Glomerular endothelial cell (primary cell): ENCODE results near the gene GMPPB. TPM values are rescaled to one million over a fixed set of nuclear protein-coding genes. Genes with fewer than 3 reads are reported as not detected.
"Not testable (repeated sequence)": the region's sequence is repeated elsewhere in the genome, so short reads cannot be mapped to it uniquely, and the experiment has no call there.

Experiments used
- DNase-seq: peaks from one replicate; pipeline ENCODE4 v3.0.0-alpha.2; 2011; ENCODE audit warnings: low read depth, low spot score; ENCODE audit errors: extremely low read depth
- total RNA-seq: library from RNA; depleted of rRNA; stranded (reverse); fragments of >200 nt; gene quantifications from 2 replicates; pipeline ENCODE4 v1.2.3, GENCODE V29; 2015

Gene GMPPB
- total RNA-seq, 1 donor from 2014 or later = 33.0 TPM

DNA sequence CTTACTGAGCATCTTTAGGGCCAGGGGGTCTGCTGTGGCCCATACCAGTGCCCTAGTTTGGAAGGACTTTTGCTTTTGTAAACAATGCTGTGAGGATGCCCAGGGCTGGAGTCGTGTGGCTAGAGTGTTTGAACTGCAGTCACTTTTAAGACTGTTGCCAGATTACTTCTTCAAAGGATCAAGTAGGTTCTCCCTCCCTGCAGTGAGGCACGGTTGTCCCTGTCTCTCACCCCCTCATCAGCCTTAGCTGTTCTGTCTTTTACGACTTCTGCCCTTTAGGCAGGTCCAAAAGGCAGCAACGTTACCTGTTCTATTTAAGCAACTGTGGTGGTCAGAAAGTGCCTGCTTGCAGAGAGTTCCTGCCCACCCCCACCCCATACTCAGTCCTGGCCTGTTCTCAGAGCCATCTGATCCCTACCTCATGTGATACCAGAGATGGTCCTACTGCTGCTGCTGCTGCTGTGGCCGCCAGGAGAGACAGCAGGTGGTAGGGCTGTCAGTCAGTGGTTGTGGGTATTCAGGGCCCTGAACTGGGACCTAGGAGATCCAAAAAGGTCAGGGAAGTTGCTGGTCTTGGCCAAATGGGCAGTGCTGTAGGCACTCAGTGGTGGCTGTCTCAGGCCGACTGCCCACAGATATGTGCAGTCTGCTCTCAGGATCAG lies 29.2 kb downstream of the GMPPB start:
- DNase-seq = not testable (repeated sequence)

DNA sequence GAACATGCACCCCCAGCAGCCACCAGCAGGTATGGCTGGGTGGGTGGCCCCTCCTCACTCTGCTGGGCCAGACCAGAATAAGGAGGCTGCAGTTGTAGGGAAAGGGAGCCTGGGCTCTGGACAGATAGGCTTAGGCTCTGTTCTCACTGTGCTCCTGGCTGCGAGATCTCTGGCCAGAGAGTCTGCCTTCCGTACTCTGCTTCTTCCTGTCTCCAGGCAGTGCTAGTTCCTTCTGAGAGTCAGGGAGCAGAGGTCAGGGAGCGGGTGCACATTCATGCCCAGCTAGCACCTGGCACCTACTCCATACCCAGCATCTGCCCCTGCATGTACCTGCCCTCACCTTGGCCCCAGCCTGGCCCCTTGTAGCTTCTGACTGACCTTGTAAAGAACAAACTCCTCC lies 32.3 kb downstream of the GMPPB start:
- not testable (repeated sequence) for DNase-seq

DNA sequence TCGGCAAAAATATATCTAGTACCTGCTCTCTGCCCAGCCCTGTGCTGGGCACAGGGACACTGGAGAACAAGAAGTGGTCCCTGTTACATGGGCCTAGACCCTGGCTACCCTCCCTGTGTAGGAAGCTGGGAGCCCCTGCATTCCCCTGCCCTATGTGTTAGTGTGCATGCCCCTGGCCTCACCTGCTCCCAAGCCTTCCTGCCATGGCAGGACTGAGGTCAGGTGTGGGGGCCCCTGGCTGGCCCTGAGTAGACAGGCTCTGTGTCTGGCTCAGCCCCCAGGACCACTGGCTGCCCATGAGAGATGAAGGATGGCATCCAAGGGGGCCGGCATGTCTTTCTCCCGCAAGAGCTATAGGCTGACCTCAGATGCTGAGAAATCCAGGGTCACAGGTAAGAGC lies 32.9 kb downstream of the GMPPB start:
- DNase-seq = not testable (repeated sequence)

DNA sequence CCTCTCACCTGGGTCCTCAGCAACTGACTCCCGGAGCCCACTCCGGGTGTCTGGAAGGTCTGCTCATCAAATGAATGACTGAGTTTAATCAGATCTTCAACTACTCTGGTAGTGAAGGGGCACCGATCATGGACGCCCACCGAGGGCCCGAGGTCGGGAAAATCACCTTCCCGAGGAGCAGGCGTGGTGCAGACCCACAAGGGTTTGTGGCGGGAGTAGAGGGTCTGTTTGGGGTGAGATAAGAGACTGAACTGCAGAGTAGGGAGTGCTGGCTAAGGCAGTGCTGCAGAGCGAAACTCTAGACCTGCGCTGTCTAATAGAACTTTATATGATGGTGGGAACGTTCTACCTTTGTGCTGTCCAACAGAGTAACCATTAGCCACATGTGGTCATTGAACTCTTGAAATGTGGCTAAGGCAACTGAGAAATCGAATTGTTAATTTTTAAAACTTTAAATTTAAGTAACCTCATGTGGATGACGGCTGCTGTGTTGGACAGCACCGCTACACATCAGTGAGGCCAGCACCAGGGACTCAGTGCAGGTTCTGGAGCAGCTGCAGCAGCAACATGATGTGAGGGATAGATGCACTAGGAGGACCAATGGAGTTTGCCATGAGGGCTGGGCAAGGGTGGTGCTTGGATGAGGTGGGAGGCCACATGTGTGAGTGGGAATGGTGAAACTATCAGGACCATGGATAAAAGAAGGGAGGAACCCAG lies 33.7 kb downstream of the GMPPB start:
- DNase-seq = not testable (repeated sequence)

DNA sequence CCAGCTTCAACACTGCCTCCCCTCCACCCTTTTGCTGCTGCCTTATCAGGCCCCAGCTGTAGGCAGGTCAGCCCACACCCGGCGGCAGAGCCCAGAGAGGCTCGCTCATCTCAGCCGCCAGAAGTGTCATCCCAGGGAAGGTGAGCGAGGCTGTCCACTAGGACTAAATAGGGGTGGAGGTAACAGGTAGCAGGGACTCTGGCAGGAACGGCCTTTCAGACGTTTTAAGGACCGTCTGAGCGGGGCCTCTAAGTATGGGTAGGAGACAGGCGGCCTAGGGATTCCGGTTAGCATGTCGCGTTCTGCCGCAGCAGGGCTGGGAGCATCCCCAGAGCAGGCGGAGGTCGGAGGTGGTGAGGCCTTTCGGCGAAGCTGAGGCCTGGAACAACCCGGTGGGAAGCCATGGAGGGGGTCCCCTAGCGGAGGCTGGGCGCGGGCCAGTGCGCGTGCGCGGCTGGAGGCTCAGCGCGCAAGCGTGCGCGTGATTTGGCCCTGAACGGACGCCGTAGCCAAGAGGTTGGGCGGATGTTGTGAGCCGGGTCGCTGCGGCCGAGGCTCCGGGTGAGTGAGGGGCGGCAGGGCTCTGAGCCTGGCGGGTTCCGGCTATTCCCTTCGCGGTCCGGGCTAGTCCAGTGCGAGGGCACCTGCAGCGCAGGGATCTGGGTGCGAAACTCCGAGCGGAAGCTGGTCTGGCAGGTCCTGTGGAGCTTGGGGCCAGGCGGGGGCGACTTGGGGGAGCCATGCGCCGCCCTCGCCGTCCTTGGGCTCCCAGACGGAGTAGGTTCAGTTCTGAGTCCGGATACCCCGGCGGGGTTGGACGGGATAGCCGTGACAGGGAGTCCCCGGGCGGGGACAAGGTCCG lies 34.5 kb downstream of the GMPPB start, which contains the start of the genes MST1 and RNF123:
TSS of gene MST1 (minus strand) at position 429 of the 862 bp plus-strand sequence. CDS start 783 bp downstream, outside the sequence.
TSS of gene RNF123 (plus strand) at position 512 of the 862 bp plus-strand sequence. CDS start 1,609 bp downstream, outside the sequence.
- peak; percentile 45 for DNase-seq

DNA sequence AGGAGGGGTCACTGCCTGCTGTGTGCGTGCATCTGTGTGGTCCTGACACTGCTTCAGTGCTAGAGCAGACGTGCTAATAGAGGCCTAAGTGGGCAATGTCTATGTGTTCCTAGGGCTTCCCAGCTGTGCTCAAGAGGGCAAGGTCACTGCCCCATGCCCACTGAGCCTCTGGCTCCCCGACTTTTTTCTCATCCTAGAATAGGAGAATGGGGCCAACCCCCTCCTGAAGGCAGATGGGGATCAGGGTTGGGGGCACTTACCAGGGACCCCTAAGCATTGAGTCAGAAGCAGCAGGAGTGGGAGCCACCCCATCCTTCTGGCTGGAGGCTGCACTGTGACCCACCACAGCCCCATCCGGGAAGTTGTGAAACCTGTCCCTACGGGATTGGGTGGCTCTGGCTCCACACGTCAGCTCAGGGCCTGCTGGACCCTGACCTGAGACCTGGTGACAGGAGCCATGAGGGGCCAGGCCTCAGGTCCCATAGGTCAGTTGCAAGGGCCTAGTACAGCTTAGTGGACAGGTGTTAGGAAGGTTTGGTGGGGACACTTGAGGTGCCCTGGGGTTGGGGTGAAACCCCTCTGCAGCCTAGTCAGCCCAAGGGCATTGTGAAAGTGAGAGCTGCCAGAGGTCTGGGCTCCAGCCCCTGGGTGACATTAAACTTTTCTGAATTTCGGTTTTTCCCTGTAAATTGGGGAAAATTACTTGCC lies 35.3 kb downstream of the GMPPB start:
- DNase-seq = not testable (repeated sequence)

DNA sequence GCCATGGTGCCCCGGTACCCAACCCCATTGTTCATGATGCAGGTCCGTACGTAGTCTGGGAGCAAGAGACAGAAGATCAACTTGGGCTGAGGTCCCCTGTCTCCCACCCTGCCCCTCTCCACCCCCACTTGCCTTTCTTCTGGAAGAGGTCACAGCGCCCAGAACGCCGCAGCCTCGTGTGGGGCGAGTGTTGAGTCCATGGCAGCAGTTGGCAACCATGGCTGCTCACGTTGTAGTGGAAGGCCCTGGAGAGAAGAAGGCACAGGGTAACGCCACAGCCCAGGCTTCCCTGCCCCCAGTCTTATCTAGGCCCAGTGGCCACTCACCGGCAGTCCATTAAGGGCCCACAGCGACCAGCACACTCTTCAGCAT lies 36.3 kb downstream of the GMPPB start:
- DNase-seq = not testable (repeated sequence)

DNA sequence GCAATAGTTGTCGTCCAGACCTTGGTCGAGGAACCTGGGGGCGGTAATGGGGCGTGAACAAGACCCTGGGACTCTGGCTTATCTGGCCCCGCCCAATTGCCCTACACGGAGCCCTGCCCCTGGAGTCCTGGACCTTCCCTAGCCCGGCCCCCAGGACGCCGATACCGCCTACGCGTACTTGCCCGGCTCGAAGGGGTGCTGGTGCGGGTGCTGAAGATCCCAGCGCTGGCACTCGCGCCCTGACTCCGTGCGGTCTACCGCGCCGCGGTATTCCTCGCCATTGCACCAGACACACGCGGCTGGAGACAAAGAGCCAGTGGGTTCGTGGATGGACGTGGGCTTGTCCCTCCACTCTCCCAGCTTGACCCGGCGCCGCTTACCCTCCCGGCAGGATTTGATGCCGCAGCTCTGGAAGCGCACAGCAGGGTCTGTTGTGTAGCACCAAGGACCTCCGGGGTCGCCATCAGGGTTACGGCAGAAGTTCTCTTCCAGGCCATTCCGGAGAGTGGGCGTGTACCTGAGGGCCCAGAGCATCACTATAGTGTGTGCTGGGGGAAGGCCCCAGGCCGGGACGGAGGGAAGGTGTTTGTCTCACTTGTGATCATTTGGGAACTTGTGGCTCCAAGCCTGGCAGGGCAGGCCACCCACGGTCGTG lies 36.9 kb downstream of the GMPPB start:
- not testable (repeated sequence) for DNase-seq

DNA sequence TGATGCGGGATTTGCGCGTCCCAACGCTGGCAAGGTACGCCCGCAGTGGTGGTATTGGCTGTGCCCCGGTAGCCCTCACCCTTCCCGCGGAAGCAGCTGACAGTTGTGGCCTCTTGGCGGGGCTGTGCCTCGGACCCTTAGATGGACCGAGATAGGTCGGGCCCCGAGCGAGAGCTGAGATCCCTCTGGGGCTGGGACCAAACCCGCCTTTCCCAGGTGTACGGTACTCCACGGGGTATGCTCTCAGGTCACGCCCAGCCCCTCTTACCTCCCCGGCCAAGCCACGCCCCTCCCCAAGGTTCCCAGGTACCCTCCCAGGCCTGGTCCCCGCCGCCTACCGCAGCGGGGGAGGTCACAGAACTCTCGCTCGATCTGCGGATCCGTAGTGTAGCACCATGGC lies 37.4 kb downstream of the GMPPB start:
- DNase-seq = not testable (repeated sequence)

DNA sequence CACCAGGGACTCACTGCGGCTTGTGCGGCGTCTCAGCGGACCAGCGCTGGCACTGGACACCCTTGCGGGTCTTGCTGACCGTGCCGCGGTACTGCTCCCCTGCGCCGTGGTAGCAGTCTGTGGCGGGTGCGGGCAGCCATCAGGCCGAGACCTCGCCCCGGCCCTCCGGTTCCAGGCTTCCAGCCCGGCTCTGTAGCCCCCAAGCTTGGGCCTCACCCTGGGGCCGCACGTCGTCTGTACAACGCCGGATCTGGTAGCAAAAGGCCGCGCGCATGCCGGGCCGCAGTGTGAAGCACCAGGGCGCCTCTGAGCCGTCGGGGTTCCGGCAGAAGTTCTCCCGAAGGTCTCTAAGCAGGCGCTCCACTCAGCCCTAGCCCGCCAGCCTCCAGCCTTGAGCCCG lies 37.9 kb downstream of the GMPPB start:
- not testable (repeated sequence) for DNase-seq

DNA sequence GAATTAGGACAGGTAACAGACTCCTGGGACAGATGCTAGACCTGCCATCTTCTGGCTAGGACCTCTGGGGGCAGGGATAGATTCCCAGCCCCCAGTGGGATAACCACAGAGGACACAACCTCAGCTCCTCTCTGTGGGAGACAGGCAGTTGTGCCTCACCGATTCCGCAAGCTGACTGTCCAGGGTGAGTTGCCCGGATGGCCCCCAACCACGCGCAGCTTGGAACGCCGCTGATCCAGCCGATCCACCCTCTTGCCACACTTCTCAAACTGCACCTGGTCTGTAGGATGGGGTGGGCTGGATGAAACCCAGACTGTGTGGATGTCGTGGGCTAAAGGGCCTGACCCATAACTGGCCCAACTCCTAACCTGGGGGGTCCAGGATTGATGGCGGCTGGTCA lies 38.6 kb downstream of the GMPPB start:
- not testable (repeated sequence) for DNase-seq

DNA sequence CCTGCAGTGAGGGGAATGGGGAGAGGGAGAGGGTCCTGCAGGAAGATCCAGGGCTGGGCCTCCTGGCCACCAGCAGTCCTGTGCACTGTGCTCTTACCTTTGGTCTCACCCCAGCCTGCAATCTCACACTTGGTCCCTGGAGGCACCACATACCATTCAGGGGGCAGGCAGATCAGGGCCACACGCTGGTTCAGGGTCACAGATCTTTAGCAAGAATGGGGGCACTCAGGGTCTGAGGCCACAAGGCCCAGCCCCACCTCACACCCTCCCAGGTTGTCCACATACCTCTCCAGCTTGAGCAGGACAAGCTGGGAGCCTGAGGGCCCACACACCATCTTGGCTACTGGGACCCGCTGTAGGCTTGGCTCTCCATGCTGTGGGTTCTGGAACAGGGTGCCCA lies 39.3 kb downstream of the GMPPB start:
- not testable (repeated sequence) for DNase-seq

DNA sequence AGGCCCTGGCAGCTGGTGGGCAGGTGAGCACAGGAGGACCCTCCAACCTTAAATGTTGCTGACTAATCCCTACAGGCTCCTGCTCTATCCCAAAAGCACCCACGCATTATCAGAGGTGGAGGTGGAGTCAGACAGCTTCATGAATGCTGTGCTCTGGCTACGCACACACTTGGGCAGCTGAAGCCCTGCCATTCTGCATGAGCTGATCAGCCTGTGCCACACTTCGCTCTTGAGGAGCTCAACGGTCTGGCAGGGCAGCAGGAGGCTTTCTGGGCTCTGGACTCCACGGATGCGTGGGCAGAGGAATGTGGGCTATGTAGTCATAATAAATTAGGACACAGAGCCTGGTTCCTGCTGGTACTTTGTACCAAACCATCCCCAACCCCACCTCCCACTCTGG lies 40.6 kb downstream of the GMPPB start:
- DNase-seq = no peak

DNA sequence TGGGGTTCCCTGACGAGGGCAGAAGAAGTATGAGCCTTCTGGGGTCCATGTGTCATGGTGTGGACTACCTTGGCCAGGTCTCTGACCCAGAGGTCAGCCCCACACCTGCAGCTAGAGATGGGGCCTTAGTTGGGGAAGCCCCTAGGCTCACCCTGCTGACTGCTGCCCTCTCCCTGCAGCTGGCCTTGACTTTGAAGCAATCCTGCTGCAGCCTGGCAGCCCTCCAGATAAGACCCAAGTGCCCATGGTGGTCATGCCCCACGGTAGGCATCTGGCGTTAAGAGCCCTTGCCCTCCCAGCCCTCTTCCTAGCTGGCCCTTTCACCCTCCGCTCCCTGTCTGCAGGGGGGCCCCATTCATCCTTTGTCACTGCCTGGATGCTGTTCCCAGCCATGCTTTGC lies 42.2 kb downstream of the GMPPB start:
- no peak for DNase-seq

DNA sequence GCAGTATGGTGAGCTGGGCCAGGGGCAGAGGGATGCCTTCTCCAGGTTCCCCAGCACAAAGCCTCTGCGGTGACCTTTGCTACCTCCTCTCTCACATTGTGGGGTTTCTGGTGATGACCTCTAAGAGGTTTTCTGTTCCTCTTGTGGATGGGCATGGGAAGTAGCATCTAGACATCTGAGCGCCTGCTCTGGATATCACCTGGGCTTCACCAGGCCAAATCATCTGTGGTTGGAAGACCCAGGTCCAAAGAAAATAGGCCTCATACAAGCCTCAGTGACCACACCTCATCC lies 42.6 kb downstream of the GMPPB start:
- no peak for DNase-seq

DNA sequence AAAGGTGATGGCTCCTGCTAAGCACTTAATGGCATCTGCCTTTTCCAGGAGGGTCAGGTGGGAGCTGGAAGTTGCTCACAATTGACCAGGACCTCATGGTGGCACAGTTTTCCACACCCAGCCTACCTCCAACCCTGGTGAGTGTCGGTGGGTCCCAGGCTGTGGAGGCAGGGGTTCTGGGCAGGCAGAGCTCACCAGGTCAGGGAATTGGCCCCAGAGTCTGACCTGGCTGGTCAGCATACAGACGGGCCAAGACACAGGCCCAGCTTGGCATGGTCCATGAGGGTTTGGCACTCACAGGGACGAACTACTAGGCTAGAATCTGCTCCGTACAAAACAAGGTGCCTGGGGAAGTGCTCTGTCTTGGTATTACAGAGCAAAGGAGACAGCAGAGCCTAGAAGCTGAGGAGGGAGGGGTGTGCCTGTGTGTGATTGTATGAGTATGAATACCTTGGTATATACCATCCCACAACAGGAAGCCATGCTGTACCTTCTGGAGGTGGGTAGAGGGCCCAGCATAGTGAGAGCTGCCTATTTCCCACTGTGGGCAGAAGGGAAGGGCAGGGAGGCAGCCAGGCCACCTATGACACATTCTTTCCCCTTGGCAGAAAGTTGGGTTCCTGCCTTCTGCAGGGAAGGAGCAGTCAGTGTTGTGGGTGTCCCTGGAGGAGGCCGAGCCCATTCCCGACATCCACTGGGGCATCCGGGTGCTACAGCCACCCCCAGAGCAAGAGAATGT lies 43.1 kb downstream of the GMPPB start:
- DNase-seq = no peak

DNA sequence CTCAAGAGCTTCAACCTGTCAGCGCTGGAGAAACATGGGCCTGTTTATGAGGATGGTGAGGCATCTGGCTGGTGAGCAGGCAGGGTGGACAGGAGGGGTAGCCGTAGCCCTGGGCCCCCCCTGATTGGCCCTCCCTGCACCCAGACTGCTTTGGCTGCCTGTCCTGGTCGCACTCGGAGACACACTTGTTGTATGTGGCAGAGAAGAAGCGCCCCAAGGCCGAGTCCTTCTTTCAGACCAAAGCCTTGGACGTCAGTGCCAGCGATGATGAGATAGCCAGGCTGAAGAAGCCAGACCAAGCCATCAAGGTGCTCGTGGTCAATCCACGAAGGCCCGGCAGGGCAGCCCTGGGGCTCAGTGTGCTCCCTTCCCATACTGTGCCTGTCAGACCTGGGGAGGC lies 47.8 kb downstream of the GMPPB start:
- no peak for DNase-seq

DNA sequence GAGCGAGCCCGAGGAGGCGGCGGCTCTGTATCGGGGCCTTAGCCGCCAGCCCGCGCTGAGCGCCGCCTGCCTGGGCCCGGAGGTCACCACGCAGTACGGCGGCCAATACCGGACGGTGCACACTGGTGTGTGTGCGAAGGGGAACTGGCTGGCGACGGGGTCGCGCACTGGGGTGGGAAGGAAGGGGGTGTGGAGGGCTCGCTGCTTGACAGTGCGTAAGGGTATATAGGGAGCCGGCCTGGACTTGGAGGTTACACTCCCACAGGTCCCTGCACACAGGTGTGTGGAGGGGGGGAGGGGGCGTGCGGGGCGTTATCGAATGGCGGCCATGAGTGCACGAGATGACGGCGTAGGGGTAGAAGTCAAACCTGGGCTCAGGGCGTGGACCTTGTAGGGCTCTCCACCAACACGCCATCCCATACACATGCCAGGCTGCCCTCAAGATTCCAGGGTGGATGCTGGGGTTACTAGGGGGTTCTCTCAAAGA lies 49.2 kb downstream of the GMPPB start:
- no peak for DNase-seq

DNA sequence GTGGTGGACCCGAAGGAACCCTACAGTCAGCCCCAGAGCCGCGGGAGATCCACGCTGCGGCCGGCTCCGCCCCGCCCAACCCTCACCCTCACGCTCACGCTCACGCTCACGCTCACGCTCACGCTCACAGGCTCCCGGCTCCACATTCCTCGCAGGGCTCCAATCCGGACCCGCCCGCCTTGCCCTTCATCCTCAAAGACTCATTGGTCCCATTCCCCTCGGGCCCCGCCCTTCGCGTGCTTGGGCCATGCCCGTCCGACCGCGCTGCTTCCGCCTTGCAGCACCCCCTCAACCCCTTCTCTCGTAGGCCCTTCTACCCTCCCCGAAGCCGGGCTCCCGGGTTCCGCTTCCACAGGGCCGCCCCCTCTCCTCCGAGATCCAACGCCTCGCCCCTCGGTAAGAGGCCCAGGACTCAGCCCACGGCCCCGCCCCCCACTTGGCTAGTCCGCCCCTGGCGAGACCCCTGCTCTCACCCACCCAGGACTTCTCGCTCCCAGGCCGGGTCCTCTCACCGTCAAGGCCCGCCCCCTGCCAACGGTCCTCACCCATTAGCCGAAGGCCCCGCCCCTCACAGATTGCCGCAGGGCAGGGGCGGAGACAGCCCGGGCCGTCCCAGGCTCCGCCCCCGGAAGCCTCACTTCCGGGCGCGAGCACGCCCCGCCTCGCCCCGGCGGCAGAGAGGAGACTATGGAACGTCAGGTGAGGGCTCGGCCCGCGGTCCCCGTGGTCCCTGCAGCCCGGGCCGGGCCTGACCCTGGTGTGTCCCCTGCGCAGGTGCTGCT lies 49.8 kb downstream of the GMPPB start, which contains the start of gene APEH:
TSS of gene APEH (plus strand) at position 637 of the 782 bp plus-strand sequence. CDS start at position 688, 51 bp downstream.
- peak; percentile 68 for DNase-seq
